Ishikawa (cell line): Measurements from ENCODE around the gene NKX6-1.

ENCODE experiments used
- CEBPB ChIP-seq: IDR thresholded peaks from 2 replicates; pipeline ENCODE4 v1.6.1; 2012
- CREB1 ChIP-seq: IDR thresholded peaks from 2 replicates; pipeline ENCODE4 v1.6.1; 2012; ENCODE audit warnings: low read depth
- EGR1 ChIP-seq: IDR thresholded peaks from 2 replicates; pipeline ENCODE4 v1.6.1; 2012
- EP300 ChIP-seq: IDR thresholded peaks from 2 replicates; pipeline ENCODE4 v1.6.1; 2012; ENCODE audit warnings: borderline replicate concordance
- TAF1 ChIP-seq: IDR thresholded peaks from 2 replicates; pipeline ENCODE4 v1.6.1; 2012; ENCODE audit warnings: low read depth, mild to moderate bottlenecking
- TF ChIP-seq, protein P1 (sequence below): IDR thresholded peaks from 2 replicates; pipeline ENCODE4 v1.6.1; 2012; ENCODE audit warnings: low read depth, mild to moderate bottlenecking
- TF ChIP-seq, protein P2 (sequence below): IDR thresholded peaks from 2 replicates; pipeline ENCODE4 v1.6.1; 2012

DNA sequence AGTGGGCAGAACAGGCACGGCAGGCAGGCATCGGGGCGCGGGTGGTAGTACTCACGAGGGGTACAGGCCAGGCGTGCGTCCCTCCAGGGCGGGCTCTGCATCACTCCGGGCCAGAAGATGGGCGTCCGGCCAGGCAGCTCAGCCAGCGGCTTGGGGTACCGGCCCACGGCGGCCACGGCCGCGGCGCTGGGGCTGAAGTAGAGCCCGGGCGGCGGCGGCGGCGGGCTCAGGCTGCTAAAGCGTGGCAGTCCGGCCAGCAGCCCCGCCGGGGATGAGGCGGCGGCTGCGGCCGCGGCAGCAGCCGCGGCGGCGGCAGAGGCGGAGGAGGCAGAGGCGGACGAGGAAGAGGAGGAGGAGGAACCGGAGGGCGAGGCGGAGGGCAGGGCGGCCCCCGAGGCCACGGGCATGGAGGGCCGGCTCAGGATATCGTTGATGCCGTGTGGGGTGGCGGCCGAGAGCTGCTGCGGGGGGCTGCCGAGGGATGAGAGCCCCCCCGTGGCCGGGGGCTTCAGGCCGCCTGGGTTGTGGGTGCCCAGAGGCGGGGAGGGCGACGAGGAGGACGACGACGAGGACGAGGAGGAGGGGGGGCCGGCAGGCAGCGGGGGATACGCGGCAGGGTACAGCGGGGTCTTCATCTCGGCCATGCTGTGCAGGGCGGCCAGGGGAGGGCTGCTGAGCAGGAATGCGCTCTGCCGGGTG is 1.4 kb downstream of the NKX6-1 start:
- TF ChIP-seq, protein P1, sequence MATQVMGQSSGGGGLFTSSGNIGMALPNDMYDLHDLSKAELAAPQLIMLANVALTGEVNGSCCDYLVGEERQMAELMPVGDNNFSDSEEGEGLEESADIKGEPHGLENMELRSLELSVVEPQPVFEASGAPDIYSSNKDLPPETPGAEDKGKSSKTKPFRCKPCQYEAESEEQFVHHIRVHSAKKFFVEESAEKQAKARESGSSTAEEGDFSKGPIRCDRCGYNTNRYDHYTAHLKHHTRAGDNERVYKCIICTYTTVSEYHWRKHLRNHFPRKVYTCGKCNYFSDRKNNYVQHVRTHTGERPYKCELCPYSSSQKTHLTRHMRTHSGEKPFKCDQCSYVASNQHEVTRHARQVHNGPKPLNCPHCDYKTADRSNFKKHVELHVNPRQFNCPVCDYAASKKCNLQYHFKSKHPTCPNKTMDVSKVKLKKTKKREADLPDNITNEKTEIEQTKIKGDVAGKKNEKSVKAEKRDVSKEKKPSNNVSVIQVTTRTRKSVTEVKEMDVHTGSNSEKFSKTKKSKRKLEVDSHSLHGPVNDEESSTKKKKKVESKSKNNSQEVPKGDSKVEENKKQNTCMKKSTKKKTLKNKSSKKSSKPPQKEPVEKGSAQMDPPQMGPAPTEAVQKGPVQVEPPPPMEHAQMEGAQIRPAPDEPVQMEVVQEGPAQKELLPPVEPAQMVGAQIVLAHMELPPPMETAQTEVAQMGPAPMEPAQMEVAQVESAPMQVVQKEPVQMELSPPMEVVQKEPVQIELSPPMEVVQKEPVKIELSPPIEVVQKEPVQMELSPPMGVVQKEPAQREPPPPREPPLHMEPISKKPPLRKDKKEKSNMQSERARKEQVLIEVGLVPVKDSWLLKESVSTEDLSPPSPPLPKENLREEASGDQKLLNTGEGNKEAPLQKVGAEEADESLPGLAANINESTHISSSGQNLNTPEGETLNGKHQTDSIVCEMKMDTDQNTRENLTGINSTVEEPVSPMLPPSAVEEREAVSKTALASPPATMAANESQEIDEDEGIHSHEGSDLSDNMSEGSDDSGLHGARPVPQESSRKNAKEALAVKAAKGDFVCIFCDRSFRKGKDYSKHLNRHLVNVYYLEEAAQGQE = no peak
- TF ChIP-seq CREB1 (no peak), TAF1 (no peak), CEBPB (no peak), EGR1 (no peak), EP300 (no peak)
- TF ChIP-seq, protein P2, sequence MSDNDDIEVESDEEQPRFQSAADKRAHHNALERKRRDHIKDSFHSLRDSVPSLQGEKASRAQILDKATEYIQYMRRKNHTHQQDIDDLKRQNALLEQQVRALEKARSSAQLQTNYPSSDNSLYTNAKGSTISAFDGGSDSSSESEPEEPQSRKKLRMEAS = no peak
